GM18870 (cell line): ENCODE results near the gene TIPRL.
"Not testable (repeated sequence)": the region's sequence is repeated elsewhere in the genome, so short reads cannot be mapped to it uniquely, and the experiment has no call there.

Experiments
- ATAC-seq: cut with Tn5 transposase; IDR thresholded peaks from one replicate; pipeline ENCODE4 v1.9.1; 2021; ENCODE audit warnings: moderate library complexity; ENCODE audit not compliant: unreplicated experiment

The TIPRL gene

DNA sequence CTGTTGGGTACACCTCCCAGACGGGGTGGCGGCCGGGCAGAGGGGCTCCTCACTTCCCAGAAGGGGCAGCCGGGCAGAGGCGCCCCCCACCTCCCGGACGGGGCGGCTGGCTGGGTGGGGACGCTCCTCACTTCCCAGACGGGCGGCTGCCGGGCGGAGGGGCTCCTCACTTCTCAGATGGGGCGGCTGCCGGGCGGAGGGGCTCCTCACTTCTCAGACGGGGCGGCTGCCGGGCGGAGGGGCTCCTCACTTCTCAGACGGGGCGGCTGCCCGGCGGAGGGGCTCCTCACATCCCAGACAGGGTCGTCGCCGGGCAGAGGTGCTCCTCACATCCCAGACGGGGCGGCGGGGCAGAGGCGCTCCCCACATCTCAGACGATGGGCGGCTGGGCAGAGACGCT is 28.9 kb downstream of the TIPRL start:
- not testable (repeated sequence) for ATAC-seq

DNA sequence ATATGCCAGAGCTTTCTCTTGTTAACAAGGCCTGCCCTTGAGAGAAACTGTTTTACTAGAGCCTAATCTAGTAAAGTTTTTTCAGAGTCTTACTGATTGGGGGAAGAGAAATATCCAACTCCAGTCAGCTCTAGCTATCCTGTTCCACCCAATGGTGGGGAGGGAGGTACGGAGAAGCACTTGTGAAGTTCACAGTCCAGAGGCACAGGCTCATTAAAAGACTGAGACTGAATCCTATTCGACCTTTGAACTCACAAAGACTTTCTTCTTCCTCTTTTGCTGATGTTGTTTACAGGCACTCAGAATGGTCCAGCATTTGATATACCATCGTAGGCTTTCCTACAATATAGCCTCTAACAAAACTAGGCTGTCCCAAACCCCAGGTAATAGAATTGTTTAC is 31.6 kb downstream of the TIPRL start:
- ATAC-seq, result no peak

GRCh38 chr1:168213349-168213748 is 34.6 kb downstream of the TIPRL start:
- ATAC-seq, result no peak

- no peak for ATAC-seq
These were observed 37.4 kb downstream of the TIPRL start for GRCh38 chr1:168216171-168216570.

DNA sequence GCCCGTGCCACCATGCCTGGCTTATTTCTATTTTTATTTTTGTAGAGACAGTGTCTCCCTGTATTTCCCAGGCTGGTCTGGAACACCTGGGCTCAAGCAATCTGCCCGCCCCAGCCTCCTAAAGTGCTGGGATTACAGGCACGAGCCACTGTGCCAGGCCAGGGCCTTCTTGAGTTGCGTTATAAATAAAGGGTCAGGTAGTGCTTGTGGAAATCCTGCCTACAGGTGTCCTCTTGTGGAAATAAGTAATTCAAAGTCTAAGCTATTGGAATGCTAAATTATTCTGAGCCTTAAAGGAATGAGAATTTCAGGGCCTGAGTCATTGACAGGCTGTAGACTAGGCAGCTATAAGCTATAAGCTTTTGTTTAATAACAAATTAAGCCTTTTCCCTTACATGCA is 38.9 kb downstream of the TIPRL start:
- no peak for ATAC-seq

- no peak for ATAC-seq
These were observed 39.9 kb downstream of the TIPRL start for GRCh38 chr1:168218658-168219057.

DNA sequence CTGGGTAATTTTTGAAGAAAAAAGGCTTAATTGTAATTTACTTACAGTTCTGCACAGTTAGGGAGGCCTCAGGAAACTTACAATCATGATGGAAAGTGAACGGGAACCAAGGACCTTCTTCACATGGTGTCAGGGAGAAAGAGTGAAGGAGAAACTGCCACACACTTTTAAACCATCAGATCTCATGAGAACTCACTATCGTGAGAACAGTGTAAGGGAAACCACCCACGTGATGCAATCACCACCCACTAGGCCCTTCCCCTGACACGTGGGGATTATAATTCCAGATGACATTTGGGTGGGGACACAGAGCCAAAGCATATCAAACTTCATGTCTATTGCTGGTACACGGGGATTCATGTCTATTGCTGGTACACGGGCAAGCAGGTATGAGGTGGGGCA is 41.7 kb downstream of the TIPRL start:
- ATAC-seq, result no peak

DNA sequence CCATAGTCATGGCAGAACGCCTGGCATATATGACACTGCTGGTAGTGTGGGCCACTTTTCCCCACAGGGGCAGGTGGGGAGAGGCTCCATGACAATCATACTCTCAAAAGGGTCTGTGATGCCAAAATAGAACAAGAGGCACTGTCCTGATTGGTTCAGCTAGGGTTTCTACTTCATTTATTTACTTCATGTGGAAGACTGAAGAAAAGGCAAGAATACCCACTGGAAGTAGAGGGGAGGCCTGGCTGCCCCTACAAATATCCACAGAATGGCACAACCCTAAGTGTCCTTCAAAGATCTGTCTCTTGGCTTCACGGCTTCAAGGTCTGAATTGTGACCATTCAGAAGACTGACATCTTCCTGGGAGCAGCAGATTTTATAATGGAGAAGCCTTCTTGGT is 42.5 kb downstream of the TIPRL start:
- ATAC-seq, result no peak

GRCh38 chr1:168223261-168223660 is 44.5 kb downstream of the TIPRL start:
- ATAC-seq, result no peak

DNA sequence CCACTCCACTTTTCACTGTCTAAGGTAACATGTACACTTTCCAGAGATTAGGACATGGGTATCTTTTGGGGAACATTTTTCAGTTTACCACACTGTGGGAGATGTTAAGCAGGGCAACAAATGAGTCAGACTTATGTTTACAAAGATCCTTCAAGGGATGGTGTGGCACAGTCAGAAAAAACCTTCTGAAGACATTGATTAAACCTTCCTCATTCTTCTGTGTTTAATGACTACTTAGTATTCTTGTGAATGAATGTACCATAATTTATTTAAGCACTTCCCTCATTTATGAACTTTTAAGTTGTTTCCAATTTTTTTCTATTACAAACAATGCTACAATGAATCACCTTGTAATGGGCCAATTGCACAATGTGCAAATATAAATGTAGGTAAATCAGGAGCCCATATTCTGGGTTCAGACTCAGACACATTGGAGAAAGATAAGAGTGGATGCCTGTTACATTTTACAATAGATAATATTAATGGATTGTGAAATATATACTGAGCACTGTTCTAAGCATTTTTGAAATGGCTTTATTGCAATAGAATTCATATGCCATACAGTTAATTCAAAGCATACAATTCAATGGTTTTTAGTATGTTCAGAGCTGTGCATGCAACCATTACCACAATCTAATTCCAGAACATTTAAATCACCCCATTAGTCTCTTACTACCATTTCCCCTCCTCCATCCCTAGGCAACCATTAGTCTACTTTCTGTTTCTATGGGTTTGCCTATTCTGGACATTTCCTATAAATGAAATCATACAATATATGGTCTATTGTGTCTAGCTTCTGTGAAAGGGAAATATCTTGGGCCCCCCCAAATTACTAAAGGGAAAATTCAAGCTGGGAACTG is 45.1 kb downstream of the TIPRL start:
- no peak for ATAC-seq

- no peak for ATAC-seq
These were observed 46.2 kb downstream of the TIPRL start for GRCh38 chr1:168224991-168225390.

DNA sequence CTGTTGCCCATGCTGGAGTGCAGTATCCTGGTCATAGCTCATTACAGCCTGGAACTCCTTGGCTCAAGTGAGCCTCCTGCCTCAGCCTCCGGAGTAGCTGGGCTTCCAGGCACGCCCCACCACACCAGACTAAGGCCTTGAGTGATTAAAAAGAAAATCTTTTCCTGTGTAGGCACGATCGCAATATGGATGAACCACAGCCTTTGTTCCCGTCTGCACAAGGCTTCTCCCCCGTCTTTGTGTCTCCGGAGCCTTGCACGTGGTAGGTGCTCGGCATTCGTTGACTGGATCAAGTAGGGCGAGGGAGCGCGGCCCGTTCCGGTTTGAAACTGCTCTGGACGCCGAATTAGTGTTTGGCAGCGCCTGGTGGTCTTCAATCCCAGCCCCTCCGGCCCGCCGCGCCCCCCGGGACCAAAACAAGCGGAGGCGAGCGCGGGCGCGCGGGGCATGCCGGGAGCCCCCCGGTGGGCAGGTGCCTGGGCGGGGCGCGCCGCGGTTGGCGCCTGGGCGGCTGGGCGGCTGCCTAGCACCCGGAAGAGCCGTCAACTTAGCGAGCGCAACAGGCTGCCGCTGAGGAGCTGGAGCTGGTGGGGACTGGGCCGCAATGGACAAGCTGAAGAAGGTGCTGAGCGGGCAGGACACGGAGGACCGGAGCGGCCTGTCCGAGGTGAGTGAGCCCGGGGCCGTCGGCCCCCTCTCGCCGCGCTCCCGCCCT is 46.9 kb downstream of the TIPRL start, which contains the start of gene SFT2D2:
TSS of gene SFT2D2 (plus strand) at position 529 of the 715 bp plus-strand sequence. CDS start at position 605, 76 bp downstream.
- ATAC-seq, result peak; percentile 50

GRCh38 chr1:168227620-168228019 is 48.9 kb downstream of the TIPRL start:
- peak; percentile 7 for ATAC-seq

DNA sequence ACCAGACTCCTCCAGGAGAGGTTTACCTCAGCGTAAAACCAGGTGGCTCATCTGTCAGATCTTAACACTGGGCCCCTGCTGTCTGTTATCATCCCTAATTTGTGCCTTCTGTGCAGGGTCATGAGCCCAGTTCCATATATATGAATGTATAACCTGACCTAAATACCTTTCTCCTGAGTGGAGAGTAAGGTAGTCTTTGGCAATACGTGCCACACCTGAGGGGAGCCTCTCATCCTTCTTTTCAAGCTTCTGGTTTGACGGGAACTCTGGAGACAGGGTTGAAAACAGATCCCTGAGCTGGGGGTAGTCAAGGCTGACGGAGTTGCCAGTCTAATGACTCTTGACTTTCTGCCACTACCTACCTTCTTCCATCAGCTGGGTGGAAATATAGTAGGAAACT is 51.1 kb downstream of the TIPRL start:
- no peak for ATAC-seq

DNA sequence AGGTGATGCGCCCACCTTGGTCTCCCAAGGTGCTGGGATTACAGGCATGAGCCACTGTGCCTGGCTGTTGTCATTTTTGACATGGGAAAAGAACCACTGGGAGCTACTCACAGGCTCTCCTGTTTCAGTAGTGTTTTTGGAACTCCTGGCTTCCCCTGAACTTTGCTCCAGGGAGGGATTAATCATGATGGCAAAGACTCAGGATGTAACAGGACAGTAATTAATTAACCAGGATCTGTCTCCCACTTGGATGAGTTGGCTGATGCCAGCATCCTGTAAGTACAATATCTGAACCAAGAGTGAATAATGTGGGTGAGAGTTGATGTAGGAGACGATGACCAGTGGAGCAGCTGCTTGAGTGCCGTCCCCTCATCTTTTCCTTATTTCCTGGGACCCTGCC is 51.9 kb downstream of the TIPRL start:
- ATAC-seq, result no peak

- ATAC-seq, result no peak
These were observed 56.2 kb downstream of the TIPRL start for GRCh38 chr1:168234846-168235547.

DNA sequence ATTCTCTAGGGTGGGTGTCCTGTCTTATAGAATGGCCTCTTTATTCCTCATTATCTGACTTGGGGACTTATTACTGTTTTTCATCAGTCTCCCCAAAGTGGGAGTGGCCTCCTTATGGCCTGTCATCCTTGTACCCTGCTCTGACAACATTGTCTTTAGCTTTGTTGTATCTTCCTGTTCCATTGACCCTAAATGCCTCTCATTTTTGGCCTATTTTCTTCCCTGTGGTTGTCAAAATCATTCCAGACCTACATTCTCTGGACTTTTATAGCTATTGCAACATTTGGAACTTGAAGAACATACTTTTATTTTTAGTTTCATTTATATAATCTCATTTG is 56.8 kb downstream of the TIPRL start:
- ATAC-seq, result no peak

- ATAC-seq, result no peak
These were observed 57.2 kb downstream of the TIPRL start for GRCh38 chr1:168235937-168236336.

- no peak for ATAC-seq
These were observed 58.3 kb downstream of the TIPRL start for GRCh38 chr1:168236836-168237611.

- ATAC-seq, result no peak
These were observed 64.4 kb downstream of the TIPRL start for GRCh38 chr1:168243198-168243597.

DNA sequence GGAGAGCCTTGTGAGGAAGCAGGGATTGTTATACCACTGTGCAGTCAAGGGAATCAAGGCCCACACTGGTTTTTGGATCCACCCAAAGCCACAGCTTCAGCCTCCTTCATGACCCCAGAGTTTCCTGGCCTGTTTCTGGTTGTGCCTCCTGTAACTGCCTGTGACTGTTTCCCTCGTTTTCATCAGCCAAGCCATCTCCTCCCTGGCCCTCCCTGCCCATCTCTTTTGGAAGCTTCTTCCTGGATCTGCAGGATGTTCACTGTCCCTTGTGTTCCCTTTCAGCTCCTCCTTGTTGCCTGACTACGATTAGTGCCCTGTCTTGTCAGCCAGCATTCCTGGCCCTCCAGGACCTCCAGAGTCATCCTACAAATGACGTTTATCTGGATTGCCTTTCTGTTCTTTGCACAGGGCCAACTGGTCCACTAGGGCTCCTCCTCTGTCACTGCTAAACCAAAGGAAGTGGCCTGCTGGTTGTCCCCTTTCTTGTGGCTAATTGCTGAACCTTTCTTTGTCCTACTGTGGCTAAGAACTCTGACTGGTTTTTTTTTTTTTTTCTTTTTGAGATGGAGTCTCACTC is 65.0 kb downstream of the TIPRL start:
- ATAC-seq, result no peak
